ENCODE data around the gene PHOX2B. TPM values are rescaled to one million over a fixed set of nuclear protein-coding genes. Genes with fewer than 3 reads are reported as not detected.

The PHOX2B gene
- total and polyA plus RNA-seq, 9 of the 15 experiments (the other 6 are each of a cell fraction or from before 2014, with no cell fraction given): not detected

DNA sequence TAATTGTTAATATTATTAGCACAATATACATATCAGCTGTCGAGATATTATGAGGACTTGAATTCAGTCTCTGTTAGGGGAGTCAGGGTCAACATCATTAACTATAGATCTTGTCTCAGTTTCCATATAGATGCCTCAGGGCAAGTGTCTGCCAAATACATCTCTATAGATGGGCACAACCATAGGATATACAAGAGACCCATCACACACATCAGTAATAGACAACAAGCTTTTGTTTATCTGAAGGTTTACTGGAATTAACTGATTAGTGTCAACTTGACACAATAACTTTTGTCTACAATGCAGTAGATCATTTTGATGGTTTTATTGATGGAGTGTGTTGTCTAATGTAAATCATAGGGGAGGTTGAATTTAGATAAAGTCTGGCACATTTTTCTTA is 37.1 kb upstream of the PHOX2B start:
- CTCF ChIA-PET (ENCODE audit: low intra/inter-chr PET ratio): no interaction called here

More for the DNA sequence above, 37.1 kb upstream of the PHOX2B start:
- Histone ChIP-seq H4K20me1 (replicated peaks; ENCODE audit: control insufficient read depth, insufficient read depth, low read length) (no peaks in the 10 kb centered on the region), H3K9me3 (replicated peaks; ENCODE audit: control insufficient read depth, insufficient read depth, low read depth, low read length) (no peaks in the 10 kb centered on the region), H3K36me3 (ENCODE audit: control insufficient read depth, insufficient read depth, low read length) (no peaks in the 10 kb centered on the region), H3K9me1 (ENCODE audit: control insufficient read depth, insufficient read depth, low read length) (no peaks in the 10 kb centered on the region), H3K79me2 (ENCODE audit: control insufficient read depth, insufficient read depth, low read length) (no peaks in the 10 kb centered on the region), H2AFZ (ENCODE audit: low read depth, low read length) (no peak overlapping the region), H3K4me2 (ENCODE audit: insufficient read depth, low read length) (no peak overlapping the region), H3K27ac (ENCODE audit: extremely low read depth, low read depth, low read length) (no peak overlapping the region), H3K4me1 (replicated peaks in 1 of 2; ENCODE audit: control insufficient read depth in 2 of 2, insufficient read depth in 2 of 2, low read length in 2 of 2) (no peaks in the 10 kb centered on the region), H3K4me3 (no peak overlapping the region), H3K27me3 (ENCODE audit: control insufficient read depth in 2 of 2, insufficient read depth in 2 of 2, low read length in 2 of 2) (no peaks in the 10 kb centered on the region), H3K9ac (ENCODE audit: insufficient read depth in 1 of 2, low read depth in 2 of 2, low read length in 2 of 2) (no peak overlapping the region)
- POLR2A ChIA-PET: interaction anchor here (0.6 kb wide), 2 partner anchors 49 to 872 kb away, joined by 3 read pairs; no protein-coding TSS in a partner anchor
- DNase-seq (ENCODE audit: extremely low read depth in 1 of 4, low spot score in 3 of 4) (no peak), FAIRE-seq (no peak), ATAC-seq (no peak)
- 0% methylated on average over 1 of the region's 1 CpG for WGBS (ENCODE audit: insufficient coverage, low coverage, missing lambda C conversion rate)
- intact Hi-C loops (cut with micrococcal nuclease) (no loop called here), in situ Hi-C loops (cut with MboI) (no loop called here)
- TF ChIP-seq, protein P1, sequence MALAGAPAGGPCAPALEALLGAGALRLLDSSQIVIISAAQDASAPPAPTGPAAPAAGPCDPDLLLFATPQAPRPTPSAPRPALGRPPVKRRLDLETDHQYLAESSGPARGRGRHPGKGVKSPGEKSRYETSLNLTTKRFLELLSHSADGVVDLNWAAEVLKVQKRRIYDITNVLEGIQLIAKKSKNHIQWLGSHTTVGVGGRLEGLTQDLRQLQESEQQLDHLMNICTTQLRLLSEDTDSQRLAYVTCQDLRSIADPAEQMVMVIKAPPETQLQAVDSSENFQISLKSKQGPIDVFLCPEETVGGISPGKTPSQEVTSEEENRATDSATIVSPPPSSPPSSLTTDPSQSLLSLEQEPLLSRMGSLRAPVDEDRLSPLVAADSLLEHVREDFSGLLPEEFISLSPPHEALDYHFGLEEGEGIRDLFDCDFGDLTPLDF (CRISPR knock-in tag; IDR thresholded peaks at IDR 0.05): no peak
- no peak for TF ChIP-seq NFIX (CRISPR knock-in tag; IDR thresholded peaks at IDR 0.05; ENCODE audit: low read depth)
- TF ChIP-seq, protein P2, sequence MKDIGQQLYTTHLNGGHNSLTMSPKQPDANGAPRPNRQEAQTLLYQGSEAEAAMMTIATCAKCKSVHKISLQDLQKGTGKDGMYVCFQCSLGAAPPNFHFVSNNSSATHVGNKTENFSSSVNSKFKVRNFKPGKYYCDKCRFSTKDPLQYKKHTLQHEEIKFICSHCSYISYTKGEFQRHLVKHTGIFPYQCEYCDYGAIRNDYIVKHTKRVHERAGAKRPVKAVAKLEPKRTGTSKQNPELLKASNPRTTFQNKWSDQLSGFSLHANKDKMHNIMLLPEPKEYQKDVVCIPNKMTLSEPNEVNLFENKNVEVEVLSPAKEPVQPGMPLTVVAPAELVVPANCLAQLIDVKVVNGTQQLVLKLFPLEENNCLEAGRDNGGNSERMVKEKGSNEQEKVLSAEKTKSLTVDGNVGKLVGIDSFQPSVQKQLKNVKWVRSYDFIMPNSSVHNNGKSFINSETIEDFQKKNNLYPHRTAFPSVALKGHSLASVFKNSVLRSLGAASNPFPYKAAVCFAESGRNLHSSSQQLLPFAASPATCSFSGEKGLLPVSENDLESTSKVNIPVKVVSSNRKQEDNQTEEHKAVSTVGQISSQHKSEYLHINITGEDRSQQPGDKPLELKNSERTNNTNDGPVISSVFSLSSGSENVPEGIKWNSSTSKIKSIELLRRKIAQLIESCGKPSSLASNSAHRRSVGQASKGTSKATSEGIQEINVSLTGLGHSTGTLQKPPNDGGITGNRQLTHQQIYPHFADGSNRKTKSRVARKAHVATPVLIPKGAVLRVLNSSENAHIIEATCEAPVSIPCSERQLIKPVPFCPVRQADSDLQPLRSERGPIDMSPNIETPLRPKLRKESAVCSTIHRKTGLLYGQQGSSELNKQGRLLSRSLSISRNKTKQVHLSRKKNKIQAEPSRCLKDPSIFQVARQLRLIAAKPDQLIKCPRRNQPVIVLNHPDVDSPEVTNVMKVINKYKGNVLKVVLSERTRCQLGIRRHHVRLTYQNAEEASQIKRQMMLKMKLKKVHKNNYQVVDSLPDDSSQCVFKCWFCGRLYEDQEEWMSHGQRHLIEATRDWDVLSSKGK (CRISPR knock-in tag; IDR thresholded peaks at IDR 0.05): no peak
- TF ChIP-seq, protein P3, sequence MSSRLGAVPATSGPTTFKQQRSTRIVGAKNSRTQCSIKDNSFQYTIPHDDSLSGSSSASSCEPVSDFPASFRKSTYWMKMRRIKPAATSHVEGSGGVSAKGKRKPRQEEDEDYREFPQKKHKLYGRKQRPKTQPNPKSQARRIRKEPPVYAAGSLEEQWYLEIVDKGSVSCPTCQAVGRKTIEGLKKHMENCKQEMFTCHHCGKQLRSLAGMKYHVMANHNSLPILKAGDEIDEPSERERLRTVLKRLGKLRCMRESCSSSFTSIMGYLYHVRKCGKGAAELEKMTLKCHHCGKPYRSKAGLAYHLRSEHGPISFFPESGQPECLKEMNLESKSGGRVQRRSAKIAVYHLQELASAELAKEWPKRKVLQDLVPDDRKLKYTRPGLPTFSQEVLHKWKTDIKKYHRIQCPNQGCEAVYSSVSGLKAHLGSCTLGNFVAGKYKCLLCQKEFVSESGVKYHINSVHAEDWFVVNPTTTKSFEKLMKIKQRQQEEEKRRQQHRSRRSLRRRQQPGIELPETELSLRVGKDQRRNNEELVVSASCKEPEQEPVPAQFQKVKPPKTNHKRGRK (tag; IDR thresholded peaks at IDR 0.05): no peak
- no TSS peak for BruUV-seq (replicated peaks)
